NCI-H1105 (cell line): ENCODE results near the gene TRIM5.
"Not testable (repeated sequence)": the region's sequence is repeated elsewhere in the genome, so short reads cannot be mapped to it uniquely, and the experiment has no call there.

Experiments used
- DNase-seq: peaks from one replicate; lab custom pipeline; 2025; lab: John Stamatoyannopoulos, UW

The TRIM5 gene, protein sequence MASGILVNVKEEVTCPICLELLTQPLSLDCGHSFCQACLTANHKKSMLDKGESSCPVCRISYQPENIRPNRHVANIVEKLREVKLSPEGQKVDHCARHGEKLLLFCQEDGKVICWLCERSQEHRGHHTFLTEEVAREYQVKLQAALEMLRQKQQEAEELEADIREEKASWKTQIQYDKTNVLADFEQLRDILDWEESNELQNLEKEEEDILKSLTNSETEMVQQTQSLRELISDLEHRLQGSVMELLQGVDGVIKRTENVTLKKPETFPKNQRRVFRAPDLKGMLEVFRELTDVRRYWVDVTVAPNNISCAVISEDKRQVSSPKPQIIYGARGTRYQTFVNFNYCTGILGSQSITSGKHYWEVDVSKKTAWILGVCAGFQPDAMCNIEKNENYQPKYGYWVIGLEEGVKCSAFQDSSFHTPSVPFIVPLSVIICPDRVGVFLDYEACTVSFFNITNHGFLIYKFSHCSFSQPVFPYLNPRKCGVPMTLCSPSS

DNA sequence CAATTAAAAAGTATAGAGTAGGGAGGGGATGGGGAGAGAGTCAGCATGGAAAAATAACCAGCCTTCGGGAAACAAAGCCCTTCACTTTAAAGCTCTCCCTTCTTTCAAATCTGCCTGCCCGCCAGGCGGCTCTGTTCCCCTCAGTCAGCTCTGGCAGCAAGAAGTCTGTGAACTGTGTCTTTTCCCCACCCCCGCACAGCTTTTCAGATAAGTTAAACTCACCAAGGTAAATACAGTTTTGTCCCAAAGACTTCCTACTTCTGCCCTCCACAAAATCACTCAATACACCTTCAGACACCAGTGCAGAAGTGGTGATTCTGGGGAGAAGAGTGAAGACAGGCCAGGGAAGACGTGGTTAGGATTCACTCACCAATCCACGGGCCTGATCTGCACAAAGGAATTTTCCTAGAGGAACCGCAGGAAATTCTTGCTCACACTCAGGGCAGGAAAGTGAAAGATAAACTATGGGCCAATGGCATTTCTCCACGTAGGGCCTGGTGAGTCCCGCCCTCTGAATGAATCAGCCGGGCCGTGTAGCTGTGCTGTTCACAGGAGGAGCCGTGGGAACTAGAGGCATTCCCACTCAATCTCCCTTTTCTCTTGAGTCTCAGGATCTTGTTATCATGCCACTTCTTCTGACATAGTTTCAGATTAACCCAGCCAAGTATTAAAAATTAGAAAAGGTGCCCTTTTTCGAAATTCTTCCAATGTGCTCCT, at the start of gene TRIM5:
TSS of gene TRIM5 (minus strand) at position 429 of the 717 bp plus-strand sequence. CDS start 4,897 bp downstream, outside the sequence.
- no peak for DNase-seq

DNA sequence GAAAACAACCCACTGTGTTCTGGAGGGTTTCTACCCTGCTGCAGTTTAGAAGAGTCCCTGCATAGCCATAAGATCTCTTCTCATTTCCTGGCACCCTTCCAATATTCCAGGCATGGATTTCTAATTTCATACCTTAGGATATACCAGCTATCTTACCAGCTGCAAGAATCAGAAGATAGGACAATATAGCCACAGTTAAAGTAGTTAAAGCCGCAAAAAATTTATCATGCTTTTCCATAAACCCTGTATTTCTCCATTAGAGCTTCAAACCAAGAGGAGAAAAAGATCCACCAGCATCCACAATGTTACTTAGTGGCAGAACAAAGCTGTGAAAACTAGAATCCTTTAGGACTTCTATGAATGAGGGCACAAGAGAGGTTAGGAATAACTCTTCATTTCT, 42.8 kb upstream of the TRIM5 start:
- no peak for DNase-seq

DNA sequence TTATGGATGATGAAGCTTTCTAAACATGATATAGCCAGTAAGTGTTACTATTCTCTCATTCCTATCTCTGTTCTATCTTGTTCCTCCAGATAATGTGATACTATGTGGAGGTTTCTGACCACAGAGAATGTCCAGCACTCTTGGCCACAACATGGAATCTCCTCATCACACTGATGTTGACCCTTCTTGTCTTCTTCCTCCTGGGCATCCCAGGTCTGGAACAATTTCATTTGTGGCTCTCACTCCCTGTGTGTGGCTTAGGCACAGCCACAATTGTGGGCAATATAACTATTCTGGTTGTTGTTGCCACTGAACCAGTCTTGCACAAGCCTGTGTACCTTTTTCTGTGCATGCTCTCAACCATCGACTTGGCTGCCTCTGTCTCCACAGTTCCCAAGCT, 41.5 kb upstream of the TRIM5 start:
- no peak for DNase-seq

DNA sequence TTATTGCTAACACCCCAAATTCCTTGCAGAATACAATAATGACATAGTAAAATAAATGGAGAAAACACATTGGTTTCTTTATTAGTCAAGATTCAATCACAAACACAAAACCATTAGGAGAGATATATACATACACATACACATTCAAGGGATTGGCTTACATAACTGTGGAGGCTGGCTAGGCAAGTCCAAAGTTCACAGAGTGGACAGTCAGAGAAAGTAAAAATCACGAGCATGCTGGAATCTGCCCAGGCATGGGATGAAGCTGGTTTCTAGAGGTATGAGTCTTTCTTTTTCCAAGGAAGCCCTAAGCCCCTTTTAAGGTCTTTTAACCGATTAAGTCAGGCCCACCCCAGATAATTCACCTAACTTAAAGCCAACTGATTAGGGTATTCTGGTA, 37.7 kb upstream of the TRIM5 start:
- no peak for DNase-seq

DNA sequence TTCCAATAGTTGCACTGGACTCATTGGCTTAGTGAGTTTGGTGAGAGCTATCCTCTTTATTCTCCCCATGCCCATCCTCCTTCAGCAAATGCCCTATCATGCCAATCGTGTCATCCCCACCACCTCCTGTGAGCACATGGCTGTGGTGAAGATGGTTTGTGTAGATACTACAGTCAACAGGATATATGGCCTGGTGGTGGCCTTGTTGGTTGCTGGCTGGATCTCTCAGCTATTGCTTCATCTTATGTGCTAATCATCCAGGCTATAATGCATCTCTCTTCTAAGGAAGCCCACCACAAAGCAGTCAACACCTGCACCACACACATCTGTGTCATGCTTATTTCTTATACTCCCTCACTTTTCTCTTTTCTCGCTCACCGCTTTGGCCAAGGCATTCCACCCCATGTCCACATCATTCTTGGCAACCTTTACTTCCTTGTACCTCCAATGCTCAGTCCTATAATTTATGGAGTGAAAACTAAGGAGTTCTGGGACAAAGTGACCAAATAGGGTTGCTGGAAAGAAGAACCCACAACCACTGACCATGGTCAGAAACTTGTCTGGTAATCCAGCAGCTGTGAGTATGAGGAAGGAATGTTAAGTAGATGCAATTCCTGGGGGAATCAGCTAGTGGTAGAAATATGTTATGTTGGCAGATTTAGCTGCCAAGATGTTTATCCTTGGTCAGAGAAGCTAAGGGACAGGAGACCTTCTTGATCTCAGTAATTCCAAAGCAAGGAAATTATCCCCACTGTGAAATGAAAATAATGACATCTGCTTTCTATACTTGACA, 35.0 kb upstream of the TRIM5 start:
- DNase-seq: no peak

- DNase-seq: not testable (repeated sequence)
Observed at GRCh38 chr11:5716518-5716917, 31.6 kb upstream of the TRIM5 start.

- no peak for DNase-seq
Observed at GRCh38 chr11:5713695-5714094, 28.8 kb upstream of the TRIM5 start.

- DNase-seq: no peak
Observed at GRCh38 chr11:5712507-5712906, 27.6 kb upstream of the TRIM5 start.

DNA sequence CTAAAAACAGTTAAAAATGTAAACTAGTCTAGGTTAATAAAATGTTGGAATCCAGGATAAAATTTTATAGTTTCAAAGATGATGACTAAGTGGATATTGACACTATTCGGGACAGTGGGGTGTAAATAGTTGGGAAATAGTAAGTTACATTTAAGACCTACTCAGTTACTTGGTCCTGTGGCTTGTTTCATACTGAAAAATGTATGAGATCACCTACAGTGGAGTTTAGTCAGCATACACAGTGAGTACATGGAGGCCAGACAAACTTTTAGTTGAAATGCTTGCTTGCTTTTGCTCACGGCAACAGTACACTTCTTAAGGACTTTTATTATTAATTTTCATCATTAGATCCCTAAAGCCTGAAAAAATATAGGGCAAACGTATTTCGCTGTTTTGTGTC, 20.8 kb upstream of the TRIM5 start:
- no peak for DNase-seq

DNA sequence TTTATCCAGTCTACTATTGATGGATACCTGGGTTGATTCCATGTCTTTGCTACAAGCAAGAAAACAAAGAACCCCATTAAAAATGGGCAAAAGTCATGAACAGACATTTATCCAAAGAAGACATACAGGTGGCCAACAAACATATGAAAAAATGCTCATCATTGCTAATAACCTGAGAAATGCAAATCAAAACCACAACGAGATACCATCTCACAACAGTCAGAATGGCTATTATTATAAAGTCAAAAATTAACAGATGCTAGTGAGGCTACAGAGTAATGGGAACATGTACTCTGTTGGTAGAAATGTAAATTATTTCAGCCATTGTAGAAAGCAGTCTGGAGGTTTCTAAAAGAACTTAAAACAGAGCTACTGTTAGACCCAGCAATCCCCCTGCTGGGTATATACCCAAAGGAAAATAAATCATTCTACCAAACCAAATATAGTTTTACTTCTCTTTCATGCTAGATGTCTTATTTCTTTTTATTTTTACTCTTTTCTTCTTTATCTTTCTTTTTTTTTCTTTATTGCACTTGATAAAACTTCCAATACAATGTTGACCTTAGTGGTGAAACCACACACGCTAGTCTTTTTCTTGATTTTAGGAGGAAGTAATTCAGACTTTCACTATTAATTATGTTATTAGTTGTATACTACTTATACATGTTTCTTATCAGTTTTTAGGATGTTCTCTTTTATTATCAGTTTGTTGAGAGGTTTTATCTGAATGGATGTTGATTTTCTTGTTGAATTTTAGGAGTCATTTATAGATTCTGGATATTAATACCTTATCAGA, 19.1 kb upstream of the TRIM5 start:
- DNase-seq: no peak

DNA sequence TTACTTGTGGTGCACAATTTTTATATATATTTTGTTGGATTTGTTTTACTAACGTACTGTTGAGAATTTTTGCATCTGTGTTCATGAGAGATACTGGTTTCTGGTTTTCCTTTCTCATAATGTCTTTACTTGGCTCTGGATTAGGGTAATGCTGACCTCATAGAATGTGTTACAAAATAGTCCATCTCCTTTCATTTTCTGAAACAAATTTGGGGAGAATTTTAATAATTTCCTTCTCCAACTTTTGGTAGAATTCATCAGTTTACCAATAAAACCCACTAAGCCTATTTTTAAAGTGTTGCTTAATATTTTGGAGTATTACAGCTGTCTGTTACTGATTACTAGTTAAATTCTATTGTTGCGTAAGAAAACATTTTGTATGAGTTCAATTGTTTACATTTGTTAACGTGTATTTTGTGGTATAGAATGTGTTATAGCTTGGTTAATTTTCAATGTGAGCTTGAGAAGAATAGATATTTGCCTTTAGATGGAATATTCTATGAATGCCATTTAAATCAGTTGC, 16.2 kb upstream of the TRIM5 start:
- DNase-seq: no peak

DNA sequence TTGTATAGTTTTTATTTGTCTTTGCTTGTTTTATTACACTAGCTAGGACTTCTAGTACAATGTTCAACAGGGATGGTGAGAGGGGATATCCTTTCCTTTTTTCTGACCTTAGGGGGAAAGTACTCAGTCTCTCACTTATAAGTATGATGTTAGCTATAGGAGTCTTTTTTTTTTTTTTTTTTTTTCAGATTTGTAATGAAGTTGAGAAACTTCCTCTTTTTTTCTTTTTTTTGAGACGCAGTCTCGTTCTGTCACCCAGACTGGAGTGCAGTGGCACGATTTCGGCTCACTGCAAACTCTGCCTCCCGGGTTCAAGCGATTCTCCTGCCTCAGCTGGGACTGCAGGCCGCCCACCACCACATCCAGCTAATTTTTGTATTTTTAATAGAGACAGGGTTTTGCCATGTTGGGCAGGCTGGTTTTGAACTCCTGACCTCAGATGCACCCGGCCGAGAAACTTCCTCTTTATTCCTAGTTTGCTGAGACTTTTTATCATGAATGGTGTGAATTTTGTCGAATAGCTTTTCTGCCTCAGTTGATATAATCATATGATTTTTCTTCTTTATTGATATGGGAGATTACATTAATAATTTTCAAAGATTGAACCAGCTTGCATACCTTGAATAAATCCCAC, 15.7 kb upstream of the TRIM5 start:
- no peak for DNase-seq

DNA sequence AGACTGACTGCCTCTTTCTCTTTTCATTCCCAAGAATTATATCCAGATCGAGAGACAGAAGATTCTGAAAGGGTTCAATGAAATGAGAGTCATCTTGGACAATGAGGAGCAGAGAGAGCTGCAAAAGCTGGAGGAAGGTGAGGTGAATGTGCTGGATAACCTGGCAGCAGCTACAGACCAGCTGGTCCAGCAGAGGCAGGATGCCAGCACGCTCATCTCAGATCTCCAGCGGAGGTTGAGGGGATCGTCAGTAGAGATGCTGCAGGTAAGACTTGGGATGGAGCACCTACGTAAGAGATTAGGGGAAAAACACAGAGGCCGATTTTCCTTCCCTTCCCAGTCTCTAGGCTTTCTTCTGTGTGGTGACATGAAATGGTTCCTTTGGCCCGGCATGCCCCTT, 13.4 kb upstream of the TRIM5 start:
- no peak for DNase-seq

DNA sequence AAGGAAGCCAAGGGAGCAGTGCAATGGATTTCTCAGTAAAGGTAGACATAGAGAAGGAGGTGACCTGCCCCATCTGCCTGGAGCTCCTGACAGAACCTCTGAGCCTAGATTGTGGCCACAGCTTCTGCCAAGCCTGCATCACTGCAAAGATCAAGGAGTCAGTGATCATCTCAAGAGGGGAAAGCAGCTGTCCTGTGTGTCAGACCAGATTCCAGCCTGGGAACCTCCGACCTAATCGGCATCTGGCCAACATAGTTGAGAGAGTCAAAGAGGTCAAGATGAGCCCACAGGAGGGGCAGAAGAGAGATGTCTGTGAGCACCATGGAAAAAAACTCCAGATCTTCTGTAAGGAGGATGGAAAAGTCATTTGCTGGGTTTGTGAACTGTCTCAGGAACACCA, 11.3 kb upstream of the TRIM5 start:
- DNase-seq: no peak

- no peak for DNase-seq
Observed at GRCh38 chr11:5695580-5695979, 10.7 kb upstream of the TRIM5 start.

- DNase-seq: no peak
Observed at GRCh38 chr11:5694642-5695041, 9.8 kb upstream of the TRIM5 start.

DNA sequence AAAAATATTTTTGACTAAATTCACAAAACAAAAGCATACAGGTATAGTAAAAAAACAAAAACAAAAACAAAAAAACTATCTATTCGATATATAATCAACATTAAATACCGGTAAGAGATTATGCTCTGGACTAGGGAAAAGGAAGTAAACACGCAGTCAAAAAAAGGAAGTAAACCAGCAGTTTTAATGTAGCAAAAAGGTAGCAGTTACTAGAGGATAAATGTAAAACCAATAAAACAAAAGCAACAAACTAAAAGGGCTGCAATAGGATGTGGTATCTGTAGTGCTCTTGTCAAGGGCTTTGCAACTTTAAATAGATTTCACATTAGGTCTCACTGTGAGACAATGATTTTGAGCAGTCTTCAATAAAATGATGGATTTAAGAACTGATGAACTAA, 7.1 kb upstream of the TRIM5 start:
- no peak for DNase-seq

- not testable (repeated sequence) for DNase-seq
Observed at GRCh38 chr11:5691238-5691963, 6.5 kb upstream of the TRIM5 start.

DNA sequence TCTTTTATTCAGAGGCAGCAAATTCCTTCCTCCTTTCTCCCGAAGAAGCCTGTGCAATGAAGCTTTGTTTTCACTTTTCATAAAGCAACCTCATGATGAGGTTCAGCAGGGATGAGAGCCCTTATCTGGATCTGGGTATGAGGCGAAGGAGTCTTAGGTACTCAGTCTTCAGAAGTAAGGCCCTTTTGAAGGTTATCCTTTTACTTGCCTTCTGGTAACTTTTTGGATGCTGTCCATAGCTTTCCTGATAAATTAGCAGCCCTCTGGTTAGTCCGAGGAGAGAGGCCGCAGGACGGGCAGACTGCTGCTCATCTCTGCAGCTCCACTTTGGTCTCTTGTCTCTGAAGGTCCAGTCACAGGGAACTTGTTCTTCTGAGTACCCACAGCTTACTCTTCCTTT, 5.9 kb upstream of the TRIM5 start:
- no peak for DNase-seq

GRCh38 chr11:5690216-5690615, 5.3 kb upstream of the TRIM5 start:
- no peak for DNase-seq
